Kidney (tissue), 14 donors: ENCODE measurements around the gene LRRC4C. TPM values are rescaled to one million over a fixed set of nuclear protein-coding genes. Genes with fewer than 3 reads are reported as not detected.

Experiments
- DNase-seq, 5 donors: peaks; one replicate each; pipeline ENCODE4 v3.0.0-alpha.2; 2013 to 2020
- FAIRE-seq: peaks from 2 replicates; lab custom pipeline; 2012; peaks lifted over from hg19 to GRCh38; lab: Jason Lieb, UNC
- H3K27ac ChIP-seq, 2 donors: one replicate each; pipeline ENCODE4 v1.7.0; 2013; ENCODE audit warnings: low read depth in 2 of 2, low read length in 2 of 2, inconsistent platforms in 1 of 2
- H3K27me3 ChIP-seq: one replicate; pipeline ENCODE4 v1.7.1; 2013; ENCODE audit warnings: low read length, inconsistent platforms; ENCODE audit not compliant: control insufficient read depth, insufficient read depth
- H3K36me3 ChIP-seq, 3 donors: one replicate each; pipeline versions ENCODE4 v1.7.0 to v1.7.1; 2013; ENCODE audit warnings: low read length in 3 of 3, control low read depth in 1 of 3, inconsistent platforms in 1 of 3; ENCODE audit not compliant: insufficient read depth in 3 of 3, control insufficient read depth in 2 of 3
- H3K4me1 ChIP-seq, 3 donors: one replicate each; pipeline versions ENCODE4 v1.7.0 to v1.7.1; 2013; ENCODE audit warnings: low read length in 3 of 3, inconsistent platforms in 1 of 3, low read depth in 1 of 3; ENCODE audit not compliant: control insufficient read depth in 2 of 3, insufficient read depth in 2 of 3
- H3K4me3 ChIP-seq, 3 donors: one replicate each; pipeline versions ENCODE4 v1.7.0 to v1.8.1; 2013; ENCODE audit warnings: low read length in 3 of 3, control low read depth in 1 of 3, inconsistent platforms in 1 of 3
- H3K9ac ChIP-seq, 3 donors: one replicate each; pipeline versions ENCODE4 v1.7.0 to v1.7.1; 2013; ENCODE audit warnings: low read length in 3 of 3, control low read depth in 1 of 3, inconsistent platforms in 1 of 3
- H3K9me3 ChIP-seq, 3 donors: one replicate each; pipeline versions ENCODE4 v1.7.0 to v1.7.1; 2013; ENCODE audit warnings: low read length in 3 of 3, control low read depth in 1 of 3, inconsistent platforms in 1 of 3; ENCODE audit not compliant: control insufficient read depth in 2 of 3, insufficient read depth in 1 of 3
- intact Hi-C: fragments of 100-400 bp; cut with DNase I; formaldehyde crosslinking; loops from one replicate; pipeline ENCODE4 v1.11.1; 2022
- polyA plus RNA-seq: library from polyadenylated mRNA; stranded (reverse); fragments of 350-450 nt; fragmentation: Illumina TruSeq; extraction: RNeasy Lipid Tissue Mini Kit (QIAGEN cat#74804); gene quantifications from one replicate; pipeline ENCODE4 v1.2.3, GENCODE V29; 2014; ENCODE audit warnings: low read depth, low replicate concordance; ENCODE audit not compliant: insufficient read depth
- total RNA-seq: library from RNA; stranded (reverse); fragmentation: NEBNext Ultra II Directional; extraction: Animal tissue kit (Norgen Biotek cat#: 25700); gene quantifications from one replicate; pipeline ENCODE4 v1.2.1, GENCODE V29; 2021
- TF ChIP-seq, protein P1 (sequence below): IDR thresholded peaks from 3 replicates; pipeline ENCODE4 v1.5.1; 2012; ENCODE audit warnings: mild to moderate bottlenecking, moderate library complexity, borderline replicate concordance; ENCODE audit not compliant: insufficient read depth; ENCODE audit errors: extremely low read depth
- donor health status: control.
- donor health status: control.
- donor health status: control.
- donor health status: control.
- donor health status: control.
- donor health status: DM: yes; HTN: yes; CAD: no.
- donor health status: Normal renal cell carcinoma (clear cell type).

LRRC4C gene
- total and polyA plus RNA-seq, 2 donors from 2014 or later = 0.26 to 1.6 TPM

DNA sequence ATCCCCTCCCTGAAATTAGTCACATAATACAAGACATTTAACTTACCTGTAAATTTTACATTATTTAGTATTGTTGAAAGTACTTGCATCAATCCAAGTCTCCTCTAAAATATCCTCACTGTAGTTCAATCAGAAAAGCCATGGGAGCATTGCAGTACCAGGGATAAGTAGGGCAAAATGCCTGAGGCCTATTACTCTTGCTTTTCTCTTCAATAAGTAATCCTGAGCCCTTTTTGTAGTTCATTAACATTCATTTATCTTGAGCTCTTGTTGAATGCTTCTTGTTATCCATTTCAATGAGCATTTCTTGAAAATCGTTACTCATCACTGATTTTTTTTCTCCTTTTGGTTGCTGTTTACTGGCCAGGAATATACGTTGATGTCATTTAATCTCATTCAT, 414.7 kb downstream of the LRRC4C start:
- Histone ChIP-seq H3K9me3 (no peaks in the 10 kb centered on the region), H3K27ac (no peak overlapping the region), H3K27me3 (no peaks in the 10 kb centered on the region), H3K4me3 (no peak overlapping the region), H3K4me1 (no peaks in the 10 kb centered on the region), H3K36me3 (no peaks in the 10 kb centered on the region), H3K9ac (no peak overlapping the region)
- DNase-seq = no peak
- TF ChIP-seq, protein P1, sequence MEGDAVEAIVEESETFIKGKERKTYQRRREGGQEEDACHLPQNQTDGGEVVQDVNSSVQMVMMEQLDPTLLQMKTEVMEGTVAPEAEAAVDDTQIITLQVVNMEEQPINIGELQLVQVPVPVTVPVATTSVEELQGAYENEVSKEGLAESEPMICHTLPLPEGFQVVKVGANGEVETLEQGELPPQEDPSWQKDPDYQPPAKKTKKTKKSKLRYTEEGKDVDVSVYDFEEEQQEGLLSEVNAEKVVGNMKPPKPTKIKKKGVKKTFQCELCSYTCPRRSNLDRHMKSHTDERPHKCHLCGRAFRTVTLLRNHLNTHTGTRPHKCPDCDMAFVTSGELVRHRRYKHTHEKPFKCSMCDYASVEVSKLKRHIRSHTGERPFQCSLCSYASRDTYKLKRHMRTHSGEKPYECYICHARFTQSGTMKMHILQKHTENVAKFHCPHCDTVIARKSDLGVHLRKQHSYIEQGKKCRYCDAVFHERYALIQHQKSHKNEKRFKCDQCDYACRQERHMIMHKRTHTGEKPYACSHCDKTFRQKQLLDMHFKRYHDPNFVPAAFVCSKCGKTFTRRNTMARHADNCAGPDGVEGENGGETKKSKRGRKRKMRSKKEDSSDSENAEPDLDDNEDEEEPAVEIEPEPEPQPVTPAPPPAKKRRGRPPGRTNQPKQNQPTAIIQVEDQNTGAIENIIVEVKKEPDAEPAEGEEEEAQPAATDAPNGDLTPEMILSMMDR = no peak
- intact Hi-C loops = no loop called here
- FAIRE-seq = no peak

DNA sequence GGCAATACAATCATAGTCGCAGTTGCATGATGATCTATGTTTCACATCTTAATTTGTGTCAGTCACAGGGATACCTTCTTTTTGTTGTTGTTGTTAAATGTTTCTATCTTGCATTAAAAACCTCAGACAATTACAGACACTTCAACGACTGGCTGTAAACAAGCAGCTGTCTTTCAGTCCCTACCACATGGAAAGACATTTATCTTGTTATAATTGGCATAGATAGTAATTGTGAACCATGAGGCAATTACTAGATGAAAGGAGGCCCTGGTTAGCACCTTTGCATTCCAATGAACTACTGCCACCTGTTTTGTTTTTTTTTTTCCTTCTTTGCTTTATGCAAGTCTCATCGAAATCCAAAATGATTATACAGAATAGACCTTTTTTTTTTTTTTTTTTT, 416.8 kb downstream of the LRRC4C start:
- Histone ChIP-seq H3K4me3 (no peak overlapping the region), H3K27ac (no peak overlapping the region), H3K4me1 (no peaks in the 10 kb centered on the region), H3K27me3 (no peaks in the 10 kb centered on the region), H3K9me3 (no peaks in the 10 kb centered on the region), H3K9ac (no peak overlapping the region), H3K36me3 (no peaks in the 10 kb centered on the region)
- TF ChIP-seq, protein P1 = no peak
- DNase-seq (no peak), FAIRE-seq (no peak)
- intact Hi-C loops = no loop called here

DNA sequence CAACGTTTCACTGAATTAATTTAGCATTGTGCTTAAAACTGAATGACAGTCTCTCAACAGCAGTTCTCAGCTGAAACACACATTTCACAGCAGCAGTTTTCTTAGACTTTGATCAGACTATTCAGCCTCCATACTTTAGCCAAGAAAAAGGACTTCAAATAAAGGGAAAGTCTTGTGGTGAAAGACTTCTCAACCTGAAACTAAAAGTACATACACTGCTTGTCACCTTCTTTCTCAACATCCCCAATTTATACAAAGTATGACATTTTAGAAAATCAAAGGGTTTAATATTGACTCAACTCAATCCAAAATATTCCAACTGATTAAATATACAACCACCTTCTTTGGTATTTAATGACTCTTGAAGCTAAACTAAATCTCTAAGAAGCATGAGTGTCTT, 419.0 kb downstream of the LRRC4C start:
- TF ChIP-seq, protein P1 = no peak
- Histone ChIP-seq H3K36me3 (no peaks in the 10 kb centered on the region), H3K4me1 (no peaks in the 10 kb centered on the region), H3K27ac (no peak overlapping the region), H3K27me3 (no peaks in the 10 kb centered on the region), H3K9me3 (no peaks in the 10 kb centered on the region), H3K9ac (no peak overlapping the region), H3K4me3 (no peak overlapping the region)
- intact Hi-C loops = no loop called here
- DNase-seq (no peak), FAIRE-seq (no peak)

DNA sequence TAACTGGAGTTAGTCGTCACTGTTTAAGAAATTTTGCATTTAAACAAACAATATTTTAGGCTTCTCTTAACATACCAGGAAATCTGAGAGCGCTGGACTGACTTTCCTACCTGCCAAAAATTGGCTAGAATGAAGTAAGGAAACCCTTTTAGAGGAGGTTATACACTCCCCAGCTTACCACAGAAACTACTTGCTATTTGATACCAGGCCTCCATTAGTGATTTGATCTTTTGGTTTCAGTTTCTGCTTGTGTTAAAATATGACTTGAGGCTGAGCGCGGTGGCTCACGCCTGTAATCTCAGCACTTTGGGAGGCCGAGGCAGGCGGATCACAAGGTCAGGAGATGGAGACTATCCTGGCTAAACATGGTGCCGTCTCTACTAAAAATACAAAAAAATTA, 419.9 kb downstream of the LRRC4C start:
- Histone ChIP-seq H3K27ac (no peak overlapping the region), H3K27me3 (no peaks in the 10 kb centered on the region), H3K4me1 (no peaks in the 10 kb centered on the region), H3K9me3 (no peaks in the 10 kb centered on the region), H3K9ac (no peak overlapping the region), H3K4me3 (no peak overlapping the region), H3K36me3 (no peaks in the 10 kb centered on the region)
- FAIRE-seq = no peak
- DNase-seq = no peak
- TF ChIP-seq, protein P1 = no peak
- intact Hi-C loops = no loop called here
